Hindlimb muscle (tissue), 1 donor: Measurements from ENCODE around the gene SPINT2. TPM values are rescaled to one million over a fixed set of nuclear protein-coding genes. Genes with fewer than 3 reads are reported as not detected.
"Not testable (repeated sequence)": the region's sequence is repeated elsewhere in the genome, so short reads cannot be mapped to it uniquely, and the experiment has no call there.

Experiments used
- DNase-seq: peaks from one replicate; pipeline ENCODE4 v3.0.0-alpha.2; 2013
- polyA plus RNA-seq: library from polyadenylated mRNA; unstranded; fragments of 120-200 nt; gene quantifications from one replicate; pipeline ENCODE4 v1.2.1, GENCODE V29; 2013; ENCODE audit not compliant: insufficient read length

Gene SPINT2
- polyA plus RNA-seq, 1 donor = 5.2 TPM

GRCh38 chr19:38243279-38243673, 21.1 kb upstream of the SPINT2 start:
- DNase-seq = no peak

DNA sequence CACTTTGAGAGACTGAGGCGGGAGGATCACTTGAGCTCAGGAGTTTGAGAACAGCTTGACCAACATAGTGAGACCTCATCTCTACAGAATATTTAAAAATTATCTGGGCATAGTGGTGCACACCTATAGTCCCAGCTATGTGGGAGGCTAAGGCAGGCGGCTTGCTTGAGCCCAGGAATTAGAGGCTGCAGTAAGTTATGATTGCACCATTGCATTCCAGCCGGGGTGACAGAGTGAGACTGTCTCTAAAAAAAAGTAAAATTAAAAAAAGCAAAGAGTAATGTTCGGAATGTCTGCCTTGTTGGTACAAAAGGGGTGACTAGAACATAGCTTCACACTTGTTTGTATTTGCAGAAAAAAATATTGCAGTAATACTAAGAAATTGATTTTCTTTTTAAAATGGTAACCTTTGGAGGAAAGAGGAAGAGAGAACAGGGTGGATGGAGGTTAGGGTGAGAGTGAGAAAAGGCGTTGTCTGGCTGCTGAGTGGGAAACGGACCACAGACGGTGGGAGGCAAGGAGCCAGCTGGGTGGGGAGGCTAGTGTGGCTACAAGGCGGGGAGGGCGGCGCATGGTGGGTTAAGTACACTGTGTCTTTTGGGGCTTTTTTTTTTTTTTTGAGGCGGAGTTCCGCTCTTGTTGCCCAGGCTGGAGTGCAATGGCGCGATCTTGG, 18.4 kb upstream of the SPINT2 start:
- DNase-seq = no peak

- no peak for DNase-seq
Observed at GRCh38 chr19:38247126-38247525, 17.2 kb upstream of the SPINT2 start.

- DNase-seq = no peak
Observed at GRCh38 chr19:38247734-38248268, 16.6 kb upstream of the SPINT2 start.

- no peak for DNase-seq
Observed at GRCh38 chr19:38248421-38248820, 16.0 kb upstream of the SPINT2 start.

DNA sequence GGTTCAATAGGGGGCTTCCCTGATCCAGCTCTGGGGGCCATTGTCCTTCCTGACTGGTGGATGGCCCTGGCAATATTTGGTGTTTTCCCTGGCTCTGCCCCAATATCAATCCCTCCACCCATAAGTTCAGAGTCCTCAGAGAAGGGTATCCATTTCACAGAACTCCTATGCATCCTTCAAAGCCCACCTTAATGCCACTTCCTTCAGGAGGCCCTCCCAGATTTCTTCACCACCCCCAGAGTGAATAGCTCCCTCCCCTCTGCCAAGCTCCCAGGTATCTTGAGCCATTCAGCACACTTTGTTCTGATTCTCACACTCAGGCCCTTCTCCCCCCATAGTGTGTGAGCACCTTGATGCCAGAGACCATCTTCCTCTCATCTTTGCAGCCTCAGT, 13.9 kb upstream of the SPINT2 start:
- DNase-seq = no peak

DNA sequence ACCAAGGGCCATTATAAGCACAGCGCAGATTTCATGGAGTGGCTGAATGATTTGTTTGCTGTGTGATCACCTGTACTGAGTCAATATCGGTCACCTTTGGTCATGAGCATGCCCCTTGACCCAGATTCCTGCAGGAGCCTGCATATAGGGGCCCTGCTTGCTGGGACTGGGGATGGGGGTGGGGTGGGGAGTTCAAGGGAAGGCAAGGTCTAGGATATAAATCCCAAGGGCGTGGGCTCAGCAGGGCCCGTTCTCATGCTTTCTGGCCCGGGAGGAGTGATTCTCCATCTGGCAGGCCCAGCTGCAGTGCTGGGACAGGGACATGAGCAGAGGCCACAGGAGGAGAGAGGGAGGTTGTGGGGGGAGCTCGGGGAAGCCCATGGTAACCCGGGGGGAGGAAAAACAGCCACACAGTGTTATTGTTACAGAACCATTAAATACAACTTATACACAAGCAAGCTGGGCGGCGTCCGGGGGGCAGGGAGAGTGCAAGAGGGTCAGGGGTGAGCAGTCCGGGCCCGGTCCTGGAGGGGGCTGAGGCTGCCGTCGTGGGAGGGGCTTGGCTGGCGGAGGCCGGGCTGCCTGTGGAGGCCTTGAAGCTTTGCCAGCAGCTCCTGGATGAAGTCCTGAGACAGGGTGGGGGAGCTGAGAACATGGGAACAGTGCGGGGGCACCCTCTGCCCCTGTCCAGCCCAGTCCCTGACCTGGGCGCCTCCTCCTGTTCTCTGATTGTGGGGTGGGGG, 13.4 kb upstream of the SPINT2 start:
- DNase-seq = peak; percentile 71

DNA sequence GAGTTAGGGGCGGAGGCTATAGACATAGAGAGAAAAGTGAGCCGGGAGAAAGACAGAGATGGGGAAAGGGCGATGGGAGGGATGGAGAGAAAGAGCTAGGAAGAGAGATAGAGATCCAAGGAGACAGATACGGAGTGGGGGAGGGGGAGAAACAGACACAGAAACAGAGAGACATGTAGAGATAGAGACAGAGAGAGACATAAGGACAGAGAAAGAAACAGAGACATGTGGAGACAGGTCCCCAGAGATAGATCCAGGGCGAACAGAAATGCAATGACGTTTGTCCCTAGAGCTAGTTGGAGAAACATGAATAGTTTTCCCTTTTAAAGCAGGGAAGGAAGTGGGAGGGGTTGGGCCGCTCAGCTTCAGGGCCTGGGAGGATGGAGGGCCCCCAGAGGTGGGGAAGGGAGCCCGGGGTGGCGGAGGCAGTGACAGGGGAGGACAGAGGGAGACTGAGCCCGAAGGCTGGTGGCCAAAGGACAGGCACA, 12.8 kb upstream of the SPINT2 start:
- peak; percentile 62 for DNase-seq

GRCh38 chr19:38252385-38252784, 12.0 kb upstream of the SPINT2 start:
- no peak for DNase-seq

DNA sequence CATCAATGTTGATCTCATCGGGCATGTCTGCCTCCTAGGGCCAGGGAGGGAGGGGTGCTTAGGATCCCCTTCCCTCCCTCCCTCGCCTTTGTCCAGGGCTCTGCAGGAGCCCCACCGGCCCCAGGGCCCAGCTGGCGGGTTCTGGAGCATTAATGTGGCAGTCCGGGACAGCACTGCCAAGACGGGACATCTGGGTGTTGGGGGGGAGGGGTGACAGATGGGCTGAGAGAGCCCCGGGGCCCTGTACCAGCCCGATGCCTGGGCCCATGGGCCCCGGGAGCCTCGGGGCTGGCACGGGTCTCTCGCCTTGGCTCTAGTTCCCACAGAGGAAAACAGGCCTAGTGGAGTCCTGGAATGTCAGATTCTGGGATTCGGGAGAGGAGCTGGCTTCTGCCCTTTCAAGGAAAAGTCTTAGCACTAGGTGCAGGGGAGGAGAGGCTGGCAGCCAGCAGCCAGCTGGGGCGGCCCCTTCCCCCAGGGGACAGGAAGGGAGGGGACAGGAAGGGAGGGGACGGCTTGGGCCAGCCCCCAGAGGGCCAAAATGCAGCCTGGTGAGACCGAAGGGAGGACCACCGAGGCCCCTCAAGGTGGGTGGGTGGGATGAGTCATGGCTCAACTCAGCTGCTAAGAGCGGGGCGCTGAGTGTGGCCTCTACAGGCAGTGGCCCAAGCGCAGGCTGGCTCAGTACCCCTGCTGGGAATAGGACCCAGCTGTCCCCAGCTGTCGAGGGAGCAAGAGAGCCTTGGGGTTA, 11.3 kb upstream of the SPINT2 start:
- DNase-seq = no peak

GRCh38 chr19:38253788-38254187, 10.6 kb upstream of the SPINT2 start:
- DNase-seq = no peak

- no peak for DNase-seq
Observed at GRCh38 chr19:38255383-38256014, 8.9 kb upstream of the SPINT2 start.

DNA sequence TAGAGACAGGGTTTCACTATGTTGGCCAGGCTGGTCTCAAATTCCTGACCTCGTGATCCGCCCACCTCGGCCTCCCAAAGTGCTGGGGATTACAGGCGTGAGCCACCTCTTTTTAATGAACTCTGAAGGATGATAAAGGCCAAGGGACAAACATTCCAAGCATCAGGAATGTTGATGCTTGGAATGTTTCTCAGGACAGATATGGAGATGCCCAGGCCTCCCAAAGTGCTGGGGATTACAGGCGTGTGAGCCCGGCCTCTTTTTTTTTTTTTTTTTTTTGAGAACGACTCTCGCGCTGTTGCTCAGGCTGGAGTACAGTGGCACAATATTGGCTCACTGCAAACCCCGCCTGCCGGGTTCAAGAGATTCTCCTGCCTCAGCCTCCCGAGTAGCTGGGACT, 2.4 kb upstream of the SPINT2 start:
- not testable (repeated sequence) for DNase-seq

GRCh38 chr19:38262585-38263268, 1.6 kb upstream of the SPINT2 start:
- DNase-seq = no peak

DNA sequence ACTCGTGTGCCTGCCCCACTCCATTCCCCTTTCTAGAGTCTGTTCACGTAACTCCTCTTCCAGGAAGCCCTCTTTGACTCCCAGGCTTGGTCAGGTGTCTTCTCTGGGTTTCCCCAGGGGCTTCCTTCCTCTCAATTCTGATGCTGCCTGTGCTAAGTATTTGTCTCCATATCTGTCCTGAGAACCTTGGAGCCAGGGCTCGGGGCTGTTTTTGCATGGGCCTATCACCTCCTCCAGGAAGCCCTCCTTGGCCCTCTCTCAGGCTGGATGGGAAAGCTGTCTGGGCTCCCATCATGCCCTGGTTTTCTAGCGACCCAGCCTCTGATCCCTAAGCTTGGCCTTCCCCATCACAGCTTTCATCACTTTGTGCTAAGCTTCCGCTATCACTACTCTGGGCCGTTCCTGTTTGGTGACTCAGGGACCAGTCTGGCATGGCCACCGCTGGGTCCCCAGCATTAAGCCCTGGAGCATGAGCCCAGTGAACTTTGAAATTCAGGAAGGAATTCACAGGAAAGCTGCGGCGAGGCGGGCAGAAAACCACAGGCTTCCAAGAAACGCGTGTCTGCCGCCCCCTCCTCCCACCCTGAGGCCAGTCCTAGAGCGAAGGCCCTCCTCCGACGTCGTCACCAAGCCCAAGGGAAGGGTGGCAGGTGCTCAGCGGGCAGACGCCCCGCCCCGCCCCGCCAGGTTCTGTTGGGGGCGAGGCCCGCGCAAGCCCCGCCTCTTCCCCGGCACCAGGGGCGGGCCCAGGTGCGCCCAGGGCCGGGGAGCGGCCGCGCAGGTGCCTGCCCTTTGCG, 486 bp upstream of the SPINT2 start:
- DNase-seq = no peak

- DNase-seq = no peak
Observed at GRCh38 chr19:38265213-38265861, 964 bp downstream of the SPINT2 start.

- no peak for DNase-seq
Observed at GRCh38 chr19:38265921-38266429, 1.6 kb downstream of the SPINT2 start.

DNA sequence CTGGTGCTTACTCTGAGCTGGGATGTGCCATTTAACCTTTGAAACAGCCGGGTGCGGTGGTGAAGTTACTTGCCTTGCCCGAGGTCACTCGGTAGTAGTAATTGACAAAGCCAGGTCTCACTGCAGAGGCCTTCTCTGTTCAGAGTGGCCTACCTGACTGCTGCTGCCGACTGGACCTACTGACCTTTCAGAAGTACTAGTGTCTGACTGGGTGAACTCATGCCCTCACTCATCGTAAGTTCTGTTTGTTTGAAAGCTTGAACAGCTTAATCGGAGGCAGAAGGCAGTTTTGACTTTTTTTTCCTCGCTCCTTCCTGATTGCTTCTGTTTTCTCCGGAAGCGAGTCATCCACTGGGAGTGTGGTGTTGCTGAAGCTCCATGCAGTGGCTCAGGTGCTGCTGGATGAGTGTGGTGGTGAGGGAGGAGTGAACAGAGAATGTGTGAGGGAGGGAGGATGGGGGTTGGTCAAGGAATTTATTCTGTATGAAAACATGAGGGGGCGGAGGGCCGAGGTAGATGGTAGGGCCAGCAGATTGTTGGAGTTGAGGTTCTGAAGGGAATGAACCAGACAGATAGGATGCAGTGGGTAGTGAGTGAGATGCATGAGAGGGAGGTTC, 2.7 kb downstream of the SPINT2 start:
- no peak for DNase-seq

- no peak for DNase-seq
Observed at GRCh38 chr19:38267761-38268483, 3.5 kb downstream of the SPINT2 start.
